Stimulated activated CD4-positive, alpha-beta T cell treated with anti-CD3 and anti-CD28 coated beads, Interleukin-1b, Interleukin-23, amount 100 ng/mL, for 24 hours (primary cell): ENCODE data around the gene UBE2O.
"Not testable (repeated sequence)": the region's sequence is repeated elsewhere in the genome, so short reads cannot be mapped to it uniquely, and the experiment has no call there.

Source experiments
- DNase-seq, 4 experiments: peaks; one replicate each; pipeline ENCODE4 v3.0.0-alpha.2; 2020; ENCODE audit warnings: low read depth in 4 of 4, low spot score in 1 of 4

The UBE2O gene

GRCh38 chr17:76378548-76379274, 74.2 kb downstream of the UBE2O start:
- no peak for DNase-seq

- no peak for DNase-seq
Measured at GRCh38 chr17:76376318-76377133, 76.4 kb downstream of the UBE2O start.

GRCh38 chr17:76371656-76372628, 81.0 kb downstream of the UBE2O start:
- no peak for DNase-seq

- DNase-seq = no peak
Measured at GRCh38 chr17:76370261-76370993, 82.5 kb downstream of the UBE2O start.

GRCh38 chr17:76369804-76370203, 83.1 kb downstream of the UBE2O start:
- no peak for DNase-seq

GRCh38 chr17:76369379-76369778, 83.6 kb downstream of the UBE2O start:
- no peak for DNase-seq

- DNase-seq = no peak
Measured at GRCh38 chr17:76368545-76368944, 84.4 kb downstream of the UBE2O start.

GRCh38 chr17:76367642-76368041, 85.3 kb downstream of the UBE2O start:
- DNase-seq = no peak

- no peak for DNase-seq
Measured at GRCh38 chr17:76366247-76366646, 86.7 kb downstream of the UBE2O start.

- DNase-seq = no peak
Measured at GRCh38 chr17:76365256-76365903, 87.6 kb downstream of the UBE2O start.

- no peak for DNase-seq
Measured at GRCh38 chr17:76363107-76363842, 89.7 kb downstream of the UBE2O start.

GRCh38 chr17:76360461-76360860, 92.5 kb downstream of the UBE2O start:
- no peak for DNase-seq

- DNase-seq = not testable (repeated sequence)
Measured at GRCh38 chr17:76359776-76360175, 93.2 kb downstream of the UBE2O start.

- DNase-seq = no peak
Measured at GRCh38 chr17:76359375-76359774, 93.6 kb downstream of the UBE2O start.

- no peak for DNase-seq
Measured at GRCh38 chr17:76357597-76358158, 95.3 kb downstream of the UBE2O start.

- DNase-seq = no peak
Measured at GRCh38 chr17:76356803-76357456, 96.0 kb downstream of the UBE2O start.

GRCh38 chr17:76354747-76355310, 98.1 kb downstream of the UBE2O start:
- DNase-seq = no peak

- DNase-seq = no peak
Measured at GRCh38 chr17:76354317-76354729, 98.6 kb downstream of the UBE2O start.
